Stomach (tissue), 4 donors: Measurements from ENCODE around the gene MS4A15.

Source experiments
- CTCF ChIP-seq, 7 experiments: fragments of 450-650 bp in 4 of 7; fragments of 200-600 bp in 3 of 7; sonication (generic) in 3 of 7; IDR thresholded peaks; one replicate each; pipeline ENCODE4 v1.5.1; 2016 to 2019; ENCODE audit warnings: antibody characterized with exemption in 7 of 7, control low read depth in 2 of 7, mild to moderate bottlenecking in 1 of 7
- POLR2A ChIP-seq, 4 donors: fragments of 450-650 bp; IDR thresholded peaks; one replicate each; pipeline ENCODE4 v1.6.1; 2016; ENCODE audit warnings: antibody characterized with exemption in 4 of 4, control low read depth in 2 of 4, mild to moderate bottlenecking in 1 of 4, moderate library complexity in 1 of 4
- POLR2AphosphoS5 ChIP-seq, 3 donors: sonication (generic); formaldehyde crosslinking; IDR thresholded peaks; one replicate each; pipeline ENCODE4 v1.6.1; 2016; ENCODE audit warnings: antibody characterized with exemption in 3 of 3

GRCh38 chr11:60801194-60801593 lies 44.5 kb downstream of the MS4A15 start:
- TF ChIP-seq CTCF (IDR thresholded peaks at IDR 0.05) (no peak), POLR2A (IDR thresholded peaks at IDR 0.05) (no peak), POLR2AphosphoS5 (IDR thresholded peaks at IDR 0.05) (no peak)
